Caco-2 (cell line): ENCODE measurements around the gene BOLL. TPM values are rescaled to one million over a fixed set of nuclear protein-coding genes. Genes with fewer than 3 reads are reported as not detected.

Source experiments
- BruUV-seq: library from RNA; stranded (reverse); fragments of 400-500 nt; replicated peaks from 2 replicates; lab custom pipeline; 2021; lab: Mats Ljungman, UMichigan
- CTCF ChIA-PET: fragments of 300-600 bp; sonication (Branson Sonifier 250); formaldehyde crosslinking; loops from one replicate; lab custom pipeline; 2022; ENCODE audit warnings: antibody characterized with exemption; lab: Charles Lee
- POLR2A ChIA-PET: fragments of 300-600 bp; sonication (Branson Sonifier 250); formaldehyde crosslinking; loops from one replicate; lab custom pipeline; 2022; ENCODE audit warnings: antibody characterized with exemption; lab: Charles Lee
- DNase-seq, 2 experiments: peaks; one replicate each; pipeline versions ENCODE4 v3.0.0 to v3.0.0-alpha.2; 2020 to 2022
- H3K27me3 ChIP-seq: replicated peaks from 2 replicates; pipeline ENCODE4 v1.6.0; 2011; ENCODE audit warnings: low read length; ENCODE audit not compliant: control insufficient read depth, insufficient read depth
- H3K36me3 ChIP-seq: 2 replicates; pipeline ENCODE4 v1.5.1; 2011; ENCODE audit warnings: low read length; ENCODE audit not compliant: control insufficient read depth, insufficient read depth
- H3K4me1 ChIP-seq: fragments of 250-450 bp; sonication (Bioruptor Pico); 2 replicates; pipeline ENCODE4 v1.5.1; 2020; ENCODE audit warnings: mild to moderate bottlenecking
- H3K4me3 ChIP-seq: 2 replicates; pipeline ENCODE4 v1.5.1; 2011; ENCODE audit warnings: low read depth, mild to moderate bottlenecking, control low read depth, low read length
- H3K9me3 ChIP-seq: fragments of 250-450 bp; sonication (Bioruptor Pico); 2 replicates; pipeline ENCODE4 v1.5.1; 2020; ENCODE audit warnings: mild to moderate bottlenecking, moderate library complexity
- H3K27ac Mint-ChIP-seq: one replicate; pipeline ENCODE4 v1.8.0; 2022; ENCODE audit warnings: mixed read lengths; ENCODE audit not compliant: unreplicated experiment
- H3K27me3 Mint-ChIP-seq: one replicate; pipeline ENCODE4 v1.8.0; 2022; ENCODE audit warnings: mixed read lengths; ENCODE audit not compliant: insufficient read depth, unreplicated experiment
- H3K36me3 Mint-ChIP-seq: one replicate; pipeline ENCODE4 v1.8.0; 2022; ENCODE audit warnings: mild to moderate bottlenecking, mixed read lengths; ENCODE audit not compliant: insufficient read depth, unreplicated experiment
- H3K4me1 Mint-ChIP-seq: one replicate; pipeline ENCODE4 v1.8.0; 2022; ENCODE audit warnings: low read depth, mixed read lengths; ENCODE audit not compliant: unreplicated experiment
- H3K4me3 Mint-ChIP-seq: one replicate; pipeline ENCODE4 v1.8.0; 2022; ENCODE audit warnings: mild to moderate bottlenecking, moderate library complexity, mixed read lengths; ENCODE audit not compliant: unreplicated experiment
- H3K9me3 Mint-ChIP-seq: one replicate; pipeline ENCODE4 v1.8.0; 2022; ENCODE audit warnings: mixed read lengths; ENCODE audit not compliant: unreplicated experiment
- CTCF ChIP-seq, 2 experiments: fragments of 200-600 bp in 1 of 2; IDR thresholded peaks; 1 replicate in 1 of 2; 2 replicates in 1 of 2; pipeline versions ENCODE4 v1.5.1 to v1.8.0; 2011 to 2022; ENCODE audit warnings: antibody characterized with exemption in 1 of 2, control low read depth in 1 of 2, inconsistent platforms in 1 of 2, low read depth in 1 of 2, low read length in 1 of 2, mild to moderate bottlenecking in 1 of 2, moderate library complexity in 1 of 2; ENCODE audit not compliant: insufficient read depth in 1 of 2, severe bottlenecking in 1 of 2, unreplicated experiment in 1 of 2
- intact Hi-C: fragments of 100-400 bp; cut with micrococcal nuclease; formaldehyde crosslinking; loops from one replicate; pipeline ENCODE4 v1.10.0; 2022; ENCODE audit not compliant: unreplicated experiment
- total RNA-seq: library from RNA; stranded (reverse); gene quantifications from 2 replicates; pipeline ENCODE4 v1.2.3, GENCODE V29; 2022

The BOLL gene
- total RNA-seq, 1 experiment from 2014 or later = not detected

- Mint-ChIP-seq H3K36me3 (peaks cover 5% of the 10 kb centered on the region), H3K9me3 (no peaks in the 10 kb centered on the region), H3K4me3 (peak overlapping the region; percentile 84), H3K4me1 (peaks cover 8% of the 10 kb centered on the region), H3K27me3 (peaks cover 29% of the 10 kb centered on the region), H3K27ac (no peak overlapping the region)
- H3K4me1 ChIP-seq = peaks cover 5% of the 10 kb centered on the region; the same call in 1 of the 2 replicates
- ChIA-PET POLR2A (interaction anchor here (0.6 kb wide), 1 partner anchor 63 kb away, joined by 3 read pairs; no protein-coding TSS in a partner anchor), CTCF (interaction anchor here (0.6 to 1.0 kb wide), 5 partner anchors 10 to 491 kb away, joined by 3 to 5 read pairs (median 3); no protein-coding TSS in a partner anchor)
- DNase-seq = peak in 1 of 2 experiments; percentile 35
- H3K36me3 ChIP-seq = no peaks in the 10 kb centered on the region
- TF ChIP-seq CTCF (IDR thresholded peaks at IDR 0.05; ENCODE audit: insufficient read depth in 1 of 2, low read depth in 1 of 2, low read length in 1 of 2, severe bottlenecking in 1 of 2, unreplicated experiment in 1 of 2) = peak in 1 of 2 experiments; percentile 26
- H3K27me3 ChIP-seq = peaks cover 4% of the 10 kb centered on the region
- no TSS peak for BruUV-seq
- intact Hi-C loops = loop anchor here (5.0 kb wide), 1 partner anchor 182 kb away; no protein-coding TSS in a partner anchor
- no peaks in the 10 kb centered on the region for H3K9me3 ChIP-seq
- H3K4me3 ChIP-seq = peak overlapping the region; percentile 40
Observed at GRCh38 chr2:197804758-197805714, 19.9 kb upstream of the BOLL start.

- intact Hi-C loops = loop anchor here (5.0 kb wide), 1 partner anchor 183 kb away; no protein-coding TSS in a partner anchor
- TF ChIP-seq CTCF (IDR thresholded peaks at IDR 0.05; ENCODE audit: insufficient read depth in 1 of 2, low read depth in 1 of 2, low read length in 1 of 2, severe bottlenecking in 1 of 2, unreplicated experiment in 1 of 2) = no peak
- CTCF ChIA-PET = interaction anchor here (0.6 to 1.0 kb wide), 5 partner anchors 11 to 492 kb away, joined by 3 to 5 read pairs (median 3); no protein-coding TSS in a partner anchor
- H3K4me3 ChIP-seq = peak within 1 kb of the TSS; percentile 40
- peaks cover 24% of the 10 kb centered on the region for H3K27me3 Mint-ChIP-seq
- peak within 1 kb of the TSS; percentile 47 for H3K27ac Mint-ChIP-seq
- DNase-seq = peak; percentile 94
- H3K36me3 Mint-ChIP-seq = peaks cover 5% of the 10 kb centered on the region
- H3K9me3 Mint-ChIP-seq = no peaks in the 10 kb centered on the region
- peaks cover 4% of the 10 kb centered on the region for H3K27me3 ChIP-seq
- peaks cover 5% of the 10 kb centered on the region; the same call in 1 of the 2 replicates for H3K4me1 ChIP-seq
- peak within 1 kb of the TSS; percentile 84 for H3K4me3 Mint-ChIP-seq
- POLR2A ChIA-PET = interaction anchor here (0.6 kb wide), 1 partner anchor 64 kb away, joined by 3 read pairs; no protein-coding TSS in a partner anchor
- H3K9me3 ChIP-seq = no peaks in the 10 kb centered on the region
- no peaks in the 10 kb centered on the region for H3K36me3 ChIP-seq
- BruUV-seq = no TSS peak
- H3K4me1 Mint-ChIP-seq = peaks cover 8% of the 10 kb centered on the region
Observed at GRCh38 chr2:197804049-197804757, 19.1 kb upstream of the BOLL start, which contains the start of gene PLCL1. Gene PLCL1, plus strand, starts transcription at chr2:197804593.
